ENCODE data around the gene MIF.

Gene MIF

DNA sequence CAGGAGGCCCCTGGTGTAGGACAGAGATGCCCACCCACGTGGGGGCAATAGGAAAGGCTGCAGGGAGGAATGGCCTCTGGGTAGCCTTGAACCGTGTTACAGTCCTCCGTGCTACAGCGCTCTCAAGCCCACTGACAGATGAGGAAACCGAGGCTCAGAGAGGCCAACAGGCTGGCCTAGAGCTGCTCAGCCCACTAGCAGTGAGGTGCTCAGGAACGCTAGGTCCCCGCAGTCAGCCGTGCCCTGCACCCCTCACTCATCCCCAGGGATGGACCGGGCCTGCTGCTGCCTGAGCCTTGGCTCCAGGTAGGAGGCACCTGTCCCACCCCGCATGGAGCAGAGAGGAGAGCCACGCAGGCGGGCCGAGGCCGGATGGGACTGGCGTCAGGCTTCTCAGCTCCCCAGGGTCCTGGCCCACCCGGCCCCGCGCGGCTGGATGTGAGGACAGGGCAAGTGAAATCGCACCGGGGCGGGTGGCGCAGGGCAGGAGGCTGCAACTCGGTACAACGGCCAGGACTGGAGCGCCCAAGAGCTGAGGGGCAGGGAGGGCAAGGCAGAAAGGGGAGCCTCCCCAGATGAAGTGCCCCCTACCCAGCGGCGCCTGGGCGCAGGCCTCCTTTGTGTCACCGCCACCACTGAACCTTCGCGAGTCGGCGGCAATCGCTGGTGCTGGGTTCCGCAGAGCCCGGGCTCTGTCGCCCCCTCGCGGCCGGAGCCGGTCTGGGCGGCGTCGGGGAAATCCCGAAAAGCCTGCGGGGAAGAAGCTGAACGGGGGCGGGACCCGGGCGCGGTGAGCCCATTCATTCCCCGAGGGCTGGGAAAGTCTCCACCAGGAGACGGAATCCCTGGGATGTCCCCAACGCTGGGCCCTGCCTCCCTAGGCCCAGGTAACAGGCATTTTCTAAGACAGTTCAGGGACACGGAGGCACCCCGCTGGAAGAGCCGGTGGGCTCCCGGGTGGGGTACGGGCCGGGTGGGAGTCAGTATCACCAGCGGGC, 44.9 kb upstream of the MIF start:
- no peaks in the 10 kb centered on the region for H3F3A ChIP-seq (ENCODE audit: low read depth)
- no peaks in the 10 kb centered on the region for H3K36me3 ChIP-seq (ENCODE audit: insufficient read depth, low read length)
- H3K27me3 ChIP-seq (ENCODE audit: insufficient read depth, low read length, poor library complexity, severe bottlenecking) = no peaks in the 10 kb centered on the region
- TF ChIP-seq, protein P1, sequence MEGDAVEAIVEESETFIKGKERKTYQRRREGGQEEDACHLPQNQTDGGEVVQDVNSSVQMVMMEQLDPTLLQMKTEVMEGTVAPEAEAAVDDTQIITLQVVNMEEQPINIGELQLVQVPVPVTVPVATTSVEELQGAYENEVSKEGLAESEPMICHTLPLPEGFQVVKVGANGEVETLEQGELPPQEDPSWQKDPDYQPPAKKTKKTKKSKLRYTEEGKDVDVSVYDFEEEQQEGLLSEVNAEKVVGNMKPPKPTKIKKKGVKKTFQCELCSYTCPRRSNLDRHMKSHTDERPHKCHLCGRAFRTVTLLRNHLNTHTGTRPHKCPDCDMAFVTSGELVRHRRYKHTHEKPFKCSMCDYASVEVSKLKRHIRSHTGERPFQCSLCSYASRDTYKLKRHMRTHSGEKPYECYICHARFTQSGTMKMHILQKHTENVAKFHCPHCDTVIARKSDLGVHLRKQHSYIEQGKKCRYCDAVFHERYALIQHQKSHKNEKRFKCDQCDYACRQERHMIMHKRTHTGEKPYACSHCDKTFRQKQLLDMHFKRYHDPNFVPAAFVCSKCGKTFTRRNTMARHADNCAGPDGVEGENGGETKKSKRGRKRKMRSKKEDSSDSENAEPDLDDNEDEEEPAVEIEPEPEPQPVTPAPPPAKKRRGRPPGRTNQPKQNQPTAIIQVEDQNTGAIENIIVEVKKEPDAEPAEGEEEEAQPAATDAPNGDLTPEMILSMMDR (conservative IDR thresholded peaks at IDR 0.05; ENCODE audit: low read length) = peak; percentile 85
- no peak for TF ChIP-seq EZH2phosphoT487 (IDR thresholded peaks at IDR 0.05; ENCODE audit: borderline replicate concordance)
- no peak overlapping the region for H3K4me3 ChIP-seq (ENCODE audit: low read length, poor library complexity, severe bottlenecking)
- H3K4me1 ChIP-seq (ENCODE audit: insufficient read depth, low read length, poor library complexity, severe bottlenecking) = peaks cover 10% of the 10 kb centered on the region
- H3K9ac ChIP-seq (ENCODE audit: low read depth, low read length, poor library complexity, severe bottlenecking) = peak overlapping the region; percentile 35
- H3K4me2 ChIP-seq (ENCODE audit: low read depth, low read length, poor library complexity, severe bottlenecking) = peak overlapping the region; percentile 25
- H2AFZ ChIP-seq (ENCODE audit: low read length) = peak overlapping the region; percentile 88
- H3K79me2 ChIP-seq (ENCODE audit: insufficient read depth, low read length) = no peaks in the 10 kb centered on the region
- no peaks in the 10 kb centered on the region for H3K9me3 ChIP-seq (ENCODE audit: insufficient read depth, low read depth, low read length)
- H3K9me2 ChIP-seq (replicated peaks; ENCODE audit: low read depth, low read length) = no peaks in the 10 kb centered on the region
- H4K20me1 ChIP-seq (ENCODE audit: insufficient read depth, low read length, poor library complexity, severe bottlenecking) = no peaks in the 10 kb centered on the region

DNA sequence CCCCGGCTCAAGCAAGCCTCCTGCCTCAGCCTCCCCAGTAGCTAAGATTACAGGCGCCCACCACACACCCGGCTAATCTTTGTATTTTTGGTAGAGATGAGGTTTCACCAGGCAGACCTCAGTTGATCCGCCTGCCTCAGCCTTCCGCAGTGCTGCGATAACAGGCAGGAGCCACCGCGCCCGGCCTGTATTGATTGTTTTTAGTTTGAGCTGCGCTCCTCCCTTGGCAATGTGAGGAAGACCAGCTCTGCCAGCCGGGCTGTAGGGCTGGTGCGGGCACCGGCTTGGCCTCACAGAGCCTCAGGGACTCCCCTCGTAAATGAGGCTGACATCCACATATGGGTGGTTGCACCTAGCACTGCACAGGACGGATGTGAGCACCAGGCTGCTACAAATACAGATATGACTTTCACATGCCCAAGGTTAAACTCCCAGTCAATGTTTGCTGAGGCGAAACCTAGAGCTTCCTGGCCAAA, 44.0 kb upstream of the MIF start:
- Histone ChIP-seq H3K9ac (ENCODE audit: low read depth, low read length, poor library complexity, severe bottlenecking) (no peak overlapping the region), H3K4me1 (ENCODE audit: insufficient read depth, low read length, poor library complexity, severe bottlenecking) (peaks cover 2% of the 10 kb centered on the region), H3K4me3 (ENCODE audit: low read length, poor library complexity, severe bottlenecking) (no peak overlapping the region), H3K79me2 (ENCODE audit: insufficient read depth, low read length) (no peaks in the 10 kb centered on the region), H3K9me2 (replicated peaks; ENCODE audit: low read depth, low read length) (no peaks in the 10 kb centered on the region), H3K9me3 (ENCODE audit: insufficient read depth, low read depth, low read length) (no peaks in the 10 kb centered on the region), H3K4me2 (ENCODE audit: low read depth, low read length, poor library complexity, severe bottlenecking) (no peak overlapping the region), H3K36me3 (ENCODE audit: insufficient read depth, low read length) (no peaks in the 10 kb centered on the region), H3K27me3 (ENCODE audit: insufficient read depth, low read length, poor library complexity, severe bottlenecking) (no peaks in the 10 kb centered on the region), H4K20me1 (ENCODE audit: insufficient read depth, low read length, poor library complexity, severe bottlenecking) (no peaks in the 10 kb centered on the region), H3F3A (ENCODE audit: low read depth) (no peaks in the 10 kb centered on the region), H2AFZ (ENCODE audit: low read length) (no peak overlapping the region)
- TF ChIP-seq EZH2phosphoT487 (IDR thresholded peaks at IDR 0.05; ENCODE audit: borderline replicate concordance) = no peak
- TF ChIP-seq, protein P1 (conservative IDR thresholded peaks at IDR 0.05; ENCODE audit: low read length) = no peak

DNA sequence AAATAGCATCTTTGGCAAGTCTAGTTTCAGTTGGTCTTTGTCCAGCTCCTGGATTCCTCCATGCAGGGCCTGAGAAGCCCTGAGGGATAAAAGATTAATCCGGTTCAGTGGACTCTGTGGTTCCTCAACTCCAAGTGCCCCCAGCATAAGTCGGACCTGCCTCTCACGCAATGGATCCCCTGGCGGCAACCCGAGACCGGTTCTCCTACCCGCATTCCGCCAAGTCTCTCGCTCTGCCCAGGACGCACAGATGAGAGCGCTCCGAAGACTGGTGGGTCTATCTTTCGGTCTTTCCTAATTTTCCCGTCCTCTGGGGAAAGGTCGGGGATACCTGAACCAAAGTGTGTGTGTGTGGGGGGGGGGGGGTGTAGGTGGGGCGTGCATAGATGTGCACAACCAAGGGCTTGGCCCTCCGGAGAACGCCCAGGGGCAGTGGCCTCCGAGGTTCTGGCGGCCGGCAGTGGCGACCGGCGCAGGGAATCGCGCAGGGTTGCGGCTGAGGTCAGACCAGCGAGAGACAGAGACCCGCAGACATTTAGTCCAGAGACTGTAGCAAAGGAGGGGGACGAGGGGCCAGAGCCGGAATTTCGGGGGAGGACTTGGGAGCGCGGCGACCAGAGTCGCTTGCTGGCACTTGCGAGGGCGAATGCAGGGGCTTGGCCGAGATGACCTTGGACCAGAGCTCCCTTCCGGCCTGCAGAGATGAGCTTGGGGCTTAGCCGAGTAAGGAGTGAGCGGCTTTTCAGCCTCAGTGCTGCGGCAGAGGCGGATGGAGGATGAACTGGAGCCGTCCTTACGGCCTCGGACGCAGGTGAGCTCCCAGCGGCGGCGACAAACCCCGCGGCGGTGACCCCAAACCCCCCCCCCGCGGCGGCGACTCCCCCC, 37.2 kb upstream of the MIF start:
- Histone ChIP-seq H3K27me3 (ENCODE audit: insufficient read depth, low read length, poor library complexity, severe bottlenecking) (no peaks in the 10 kb centered on the region), H3K79me2 (ENCODE audit: insufficient read depth, low read length) (peaks cover 10% of the 10 kb centered on the region; the same call in 1 of the 2 replicates), H3K36me3 (ENCODE audit: insufficient read depth, low read length) (no peaks in the 10 kb centered on the region), H3K9ac (ENCODE audit: low read depth, low read length, poor library complexity, severe bottlenecking) (peak overlapping the region; percentile 91), H3F3A (ENCODE audit: low read depth) (no peaks in the 10 kb centered on the region), H3K9me3 (ENCODE audit: insufficient read depth, low read depth, low read length) (no peaks in the 10 kb centered on the region), H3K9me2 (replicated peaks; ENCODE audit: low read depth, low read length) (no peaks in the 10 kb centered on the region), H4K20me1 (ENCODE audit: insufficient read depth, low read length, poor library complexity, severe bottlenecking) (no peaks in the 10 kb centered on the region), H3K4me3 (ENCODE audit: low read length, poor library complexity, severe bottlenecking) (peak overlapping the region; percentile 87), H3K4me2 (ENCODE audit: low read depth, low read length, poor library complexity, severe bottlenecking) (peak overlapping the region; percentile 82), H2AFZ (ENCODE audit: low read length) (peak overlapping the region; percentile 83), H3K4me1 (ENCODE audit: insufficient read depth, low read length, poor library complexity, severe bottlenecking) (peaks cover 26% of the 10 kb centered on the region)
- no peak for TF ChIP-seq EZH2phosphoT487 (IDR thresholded peaks at IDR 0.05; ENCODE audit: borderline replicate concordance)
- TF ChIP-seq, protein P1 (conservative IDR thresholded peaks at IDR 0.05; ENCODE audit: low read length) = no peak
